ENCODE data around the gene USP9Y.

USP9Y gene

DNA sequence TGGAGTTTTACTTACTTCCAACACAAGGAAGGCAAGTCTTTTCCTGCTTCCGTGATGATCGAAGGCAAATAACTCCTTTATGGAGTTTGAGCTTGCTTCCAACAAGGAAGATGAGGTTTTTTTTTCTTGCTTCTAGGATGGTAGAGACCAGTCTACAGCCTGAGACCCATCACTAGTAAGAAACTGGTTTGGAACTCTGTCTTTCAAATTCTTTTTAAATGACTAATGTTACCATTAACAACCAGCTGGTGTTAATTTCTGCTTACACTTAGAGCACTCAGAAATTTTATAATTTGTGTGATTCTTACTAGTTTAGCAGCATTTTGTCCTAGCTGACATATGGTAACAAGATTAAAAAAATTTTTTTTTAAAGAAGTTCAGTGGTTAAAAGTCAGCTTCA lies 19.5 kb upstream of the USP9Y start:
- TF ChIP-seq, protein P1, sequence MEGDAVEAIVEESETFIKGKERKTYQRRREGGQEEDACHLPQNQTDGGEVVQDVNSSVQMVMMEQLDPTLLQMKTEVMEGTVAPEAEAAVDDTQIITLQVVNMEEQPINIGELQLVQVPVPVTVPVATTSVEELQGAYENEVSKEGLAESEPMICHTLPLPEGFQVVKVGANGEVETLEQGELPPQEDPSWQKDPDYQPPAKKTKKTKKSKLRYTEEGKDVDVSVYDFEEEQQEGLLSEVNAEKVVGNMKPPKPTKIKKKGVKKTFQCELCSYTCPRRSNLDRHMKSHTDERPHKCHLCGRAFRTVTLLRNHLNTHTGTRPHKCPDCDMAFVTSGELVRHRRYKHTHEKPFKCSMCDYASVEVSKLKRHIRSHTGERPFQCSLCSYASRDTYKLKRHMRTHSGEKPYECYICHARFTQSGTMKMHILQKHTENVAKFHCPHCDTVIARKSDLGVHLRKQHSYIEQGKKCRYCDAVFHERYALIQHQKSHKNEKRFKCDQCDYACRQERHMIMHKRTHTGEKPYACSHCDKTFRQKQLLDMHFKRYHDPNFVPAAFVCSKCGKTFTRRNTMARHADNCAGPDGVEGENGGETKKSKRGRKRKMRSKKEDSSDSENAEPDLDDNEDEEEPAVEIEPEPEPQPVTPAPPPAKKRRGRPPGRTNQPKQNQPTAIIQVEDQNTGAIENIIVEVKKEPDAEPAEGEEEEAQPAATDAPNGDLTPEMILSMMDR (IDR thresholded peaks at IDR 0.05; ENCODE audit: borderline replicate concordance, insufficient read depth, low read depth, low read length): no peak
- no peak overlapping the region for H3K4me3 ChIP-seq (ENCODE audit: low read depth, low read length)

DNA sequence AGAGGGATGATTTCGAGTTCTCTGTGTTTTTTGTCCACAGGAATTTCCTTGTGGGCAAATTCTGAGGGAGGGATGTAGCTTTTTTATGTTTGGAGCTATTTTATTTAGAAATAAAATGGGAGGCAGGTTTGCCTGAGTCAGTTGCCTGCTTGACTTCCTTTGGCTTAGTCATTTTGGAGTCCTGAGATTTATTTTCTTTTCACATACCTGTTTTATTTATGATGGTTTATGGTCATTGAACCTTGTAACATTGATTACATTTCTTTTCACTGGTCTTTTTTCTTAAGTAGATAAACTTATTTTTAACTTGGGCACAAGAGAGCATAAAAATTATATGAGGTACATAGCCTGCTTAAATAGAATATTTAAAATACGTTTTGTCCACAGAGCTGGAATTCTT lies 12.7 kb upstream of the USP9Y start:
- TF ChIP-seq, protein P1 (IDR thresholded peaks at IDR 0.05; ENCODE audit: borderline replicate concordance, insufficient read depth, low read depth, low read length): no peak
- no peak overlapping the region for H3K4me3 ChIP-seq (ENCODE audit: low read depth, low read length)

DNA sequence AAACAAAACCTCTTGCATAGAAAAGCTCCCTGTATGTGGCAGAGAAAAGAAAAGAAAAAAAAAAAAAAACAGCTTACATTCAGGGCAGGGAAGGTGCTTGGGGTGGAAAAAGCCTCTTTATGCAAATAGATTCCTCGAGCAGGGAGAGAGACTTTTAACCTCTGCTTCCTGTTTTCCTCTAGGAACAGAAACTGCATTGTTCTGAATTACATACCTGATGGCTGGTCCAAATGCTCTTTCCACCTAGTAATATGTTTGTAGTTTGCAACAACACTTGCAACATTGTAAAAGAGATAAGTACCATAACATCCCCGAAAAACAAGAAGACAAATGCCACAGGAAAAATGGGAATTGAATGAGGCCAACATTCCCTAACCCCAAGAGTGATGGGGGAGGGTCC lies 944 bp upstream of the USP9Y start:
- TF ChIP-seq, protein P1 (IDR thresholded peaks at IDR 0.05; ENCODE audit: borderline replicate concordance, insufficient read depth, low read depth, low read length): no peak
- H3K4me3 ChIP-seq (ENCODE audit: low read depth, low read length): no peak overlapping the region

DNA sequence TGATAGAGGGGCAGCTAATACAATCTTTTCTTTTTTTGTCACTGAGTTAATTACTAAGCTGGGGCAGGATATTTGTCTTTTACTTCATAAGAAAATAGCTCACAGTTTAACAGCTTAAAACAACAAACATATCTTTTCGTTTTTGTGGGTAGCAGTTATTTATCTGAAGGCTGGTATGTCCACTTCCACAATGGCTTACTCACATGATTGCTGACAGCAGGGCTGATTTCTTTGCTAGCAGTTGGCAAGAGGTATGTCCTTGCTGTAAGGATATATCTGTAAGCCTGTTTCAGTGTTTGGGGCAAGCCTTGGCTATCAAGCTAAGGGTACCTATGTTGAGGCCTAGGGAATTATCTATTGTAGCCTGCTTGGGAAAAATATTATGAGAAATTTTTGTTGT lies 1.1 kb downstream of the USP9Y start:
- no peak overlapping the region for H3K4me3 ChIP-seq (ENCODE audit: low read depth, low read length)
- TF ChIP-seq, protein P1 (IDR thresholded peaks at IDR 0.05; ENCODE audit: borderline replicate concordance, insufficient read depth, low read depth, low read length): no peak

DNA sequence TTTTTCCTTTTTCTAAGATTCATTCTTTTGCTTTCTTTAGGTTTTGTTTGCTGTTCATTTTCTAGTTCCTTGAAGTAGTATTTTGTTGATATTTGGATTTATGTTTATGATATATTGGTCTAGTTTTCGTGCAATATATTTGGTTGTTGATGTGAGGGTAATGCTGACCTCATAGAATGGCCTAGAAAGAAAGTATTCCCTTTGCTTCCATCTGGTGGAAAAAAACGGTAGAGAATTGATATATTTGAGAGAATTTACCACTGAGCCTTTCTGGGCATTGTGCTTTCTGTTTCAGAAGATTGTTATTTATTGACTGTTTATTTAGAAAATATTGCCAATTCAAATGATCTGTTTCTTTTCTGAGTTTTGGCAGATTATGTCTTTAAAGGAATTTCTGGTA lies 9.4 kb downstream of the USP9Y start:
- TF ChIP-seq, protein P1 (IDR thresholded peaks at IDR 0.05; ENCODE audit: borderline replicate concordance, insufficient read depth, low read depth, low read length): no peak
- H3K4me3 ChIP-seq (ENCODE audit: low read depth, low read length): no peak overlapping the region

DNA sequence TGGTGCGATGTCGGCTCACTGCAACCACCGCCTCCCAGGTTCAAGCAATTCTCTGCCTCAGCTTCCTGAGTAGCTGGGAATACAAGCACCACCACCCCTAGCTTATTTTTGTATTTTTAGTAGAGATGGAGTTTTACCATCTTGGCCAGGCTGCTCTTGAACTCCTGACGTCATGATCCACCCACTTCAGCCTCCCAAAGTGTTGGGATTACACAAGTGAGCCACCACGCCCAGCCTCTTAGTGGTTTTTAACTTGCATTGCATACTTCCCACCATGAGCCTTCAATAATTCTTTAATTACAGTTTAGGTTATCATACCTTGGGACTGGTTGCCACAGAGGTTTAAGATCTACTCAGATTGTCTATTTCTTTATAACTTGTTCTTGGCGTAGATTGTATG lies 14.3 kb downstream of the USP9Y start:
- TF ChIP-seq, protein P1 (IDR thresholded peaks at IDR 0.05; ENCODE audit: borderline replicate concordance, insufficient read depth, low read depth, low read length): no peak
- H3K4me3 ChIP-seq (ENCODE audit: low read depth, low read length): no peak overlapping the region

DNA sequence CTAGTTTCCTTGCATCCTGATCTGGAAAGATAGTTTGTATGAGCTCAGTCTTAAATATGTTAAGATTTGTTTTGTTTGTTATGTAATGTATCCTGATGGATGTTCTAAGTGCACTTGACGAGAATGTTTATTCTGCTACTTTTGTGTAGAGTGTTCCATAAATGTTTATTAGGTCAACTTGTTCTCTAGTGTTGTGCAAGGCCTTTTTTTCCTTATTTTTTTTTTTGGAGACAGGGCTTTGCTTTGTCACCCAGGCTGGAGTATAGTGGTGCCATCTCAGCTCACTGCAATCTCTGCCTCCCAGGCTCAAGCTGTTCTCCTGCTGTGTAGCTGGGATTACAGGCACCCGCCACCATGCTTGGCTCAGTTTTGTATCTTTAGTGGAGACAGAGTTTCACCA lies 28.7 kb downstream of the USP9Y start:
- TF ChIP-seq, protein P1 (IDR thresholded peaks at IDR 0.05; ENCODE audit: borderline replicate concordance, insufficient read depth, low read depth, low read length): no peak
- no peak overlapping the region for H3K4me3 ChIP-seq (ENCODE audit: low read depth, low read length)
